NCI-H146 treated with DMSO at 0.1 percent for 48 hours (cell line): ENCODE measurements around the gene RASA3.

Source experiments
- DNase-seq: peaks from one replicate; lab custom pipeline; 2025; ENCODE audit not compliant: unreplicated experiment; lab: John Stamatoyannopoulos, UW

RASA3 gene

GRCh38 chr13:114013336-114013735 is 119.1 kb downstream of the RASA3 start:
- no peak for DNase-seq

- no peak for DNase-seq
Observed at GRCh38 chr13:114012921-114013320, 119.5 kb downstream of the RASA3 start.

GRCh38 chr13:114012141-114012540 is 120.3 kb downstream of the RASA3 start:
- DNase-seq = no peak

- DNase-seq = no peak
Observed at GRCh38 chr13:114011226-114011625, 121.2 kb downstream of the RASA3 start.

- no peak for DNase-seq
Observed at GRCh38 chr13:114010401-114011101, 121.9 kb downstream of the RASA3 start.

- DNase-seq = no peak
Observed at GRCh38 chr13:114009590-114010400, 122.6 kb downstream of the RASA3 start.

- no peak for DNase-seq
Observed at GRCh38 chr13:114008964-114009589, 123.3 kb downstream of the RASA3 start.

- DNase-seq = no peak
Observed at GRCh38 chr13:114007566-114007965, 124.9 kb downstream of the RASA3 start.

- no peak for DNase-seq
Observed at GRCh38 chr13:114005206-114005724, 127.2 kb downstream of the RASA3 start.

- DNase-seq = no peak
Observed at GRCh38 chr13:114004420-114005205, 127.8 kb downstream of the RASA3 start.

- DNase-seq = no peak
Observed at GRCh38 chr13:114002771-114003321, 129.6 kb downstream of the RASA3 start.

- no peak for DNase-seq
Observed at GRCh38 chr13:114002009-114002544, 130.3 kb downstream of the RASA3 start.

GRCh38 chr13:114001331-114002008 is 131.0 kb downstream of the RASA3 start:
- no peak for DNase-seq

- no peak for DNase-seq
Observed at GRCh38 chr13:114000151-114001040, 132.0 kb downstream of the RASA3 start.

- DNase-seq = no peak
Observed at GRCh38 chr13:113999618-113999910, 132.9 kb downstream of the RASA3 start.

- DNase-seq = no peak
Observed at GRCh38 chr13:113998781-113999617, 133.4 kb downstream of the RASA3 start.

- no peak for DNase-seq
Observed at GRCh38 chr13:113997845-113998751, 134.3 kb downstream of the RASA3 start.
